AG09309 (cell line): Measurements from ENCODE around the gene PROKR2.

Source experiments
- DNase-seq: peaks from one replicate; pipeline ENCODE4 v3.0.0-alpha.2; 2010; ENCODE audit warnings: low read depth
- H3K4me3 ChIP-seq: 2 replicates; pipeline ENCODE4 v1.5.1; 2011; ENCODE audit warnings: mild to moderate bottlenecking, low read depth, low read length, moderate library complexity; ENCODE audit not compliant: control insufficient read depth
- CTCF ChIP-seq: IDR thresholded peaks from 2 replicates; pipeline ENCODE4 v1.5.1; 2011; ENCODE audit warnings: mild to moderate bottlenecking, low read depth, low read length, inconsistent platforms; ENCODE audit not compliant: insufficient read depth, control insufficient read depth; ENCODE audit errors: missing control alignments

The PROKR2 gene

GRCh38 chr20:5328268-5328667, 11.5 kb upstream of the PROKR2 start:
- H3K4me3 ChIP-seq = no peak overlapping the region
- no peak for DNase-seq
- no peak for TF ChIP-seq CTCF

GRCh38 chr20:5327356-5327755, 10.6 kb upstream of the PROKR2 start:
- no peak for DNase-seq
- no peak overlapping the region for H3K4me3 ChIP-seq
- no peak for TF ChIP-seq CTCF

GRCh38 chr20:5315807-5316187, 957 bp downstream of the PROKR2 start:
- H3K4me3 ChIP-seq = no peak overlapping the region
- DNase-seq = no peak
- TF ChIP-seq CTCF = no peak

- no peak overlapping the region for H3K4me3 ChIP-seq
- DNase-seq = no peak
- no peak for TF ChIP-seq CTCF
Observed at GRCh38 chr20:5313916-5314315, 2.8 kb downstream of the PROKR2 start.

- DNase-seq = no peak
Observed at GRCh38 chr20:5312518-5312917, 4.2 kb downstream of the PROKR2 start.

GRCh38 chr20:5309971-5310370, 6.8 kb downstream of the PROKR2 start:
- no peak for TF ChIP-seq CTCF
- no peak for DNase-seq
- H3K4me3 ChIP-seq = no peak overlapping the region

More at GRCh38 chr20:5312518-5312917, 4.2 kb downstream of the PROKR2 start:
- no peak for TF ChIP-seq CTCF
- no peak overlapping the region for H3K4me3 ChIP-seq

GRCh38 chr20:5298811-5299210, 17.9 kb downstream of the PROKR2 start:
- H3K4me3 ChIP-seq = no peak overlapping the region
- TF ChIP-seq CTCF = no peak
- DNase-seq = no peak
